Endothelial cell of umbilical vein (primary cell): Measurements from ENCODE around the gene RBMS3. TPM values are rescaled to one million over a fixed set of nuclear protein-coding genes. Genes with fewer than 3 reads are reported as not detected.

Experiments
- BruUV-seq: library from RNA; stranded (reverse); fragments of 400-500 nt; replicated peaks from 2 replicates; lab custom pipeline; 2021; lab: Mats Ljungman, UMichigan
- CTCF ChIA-PET: fragments of 300-600, 350-600 bp; sonication (Branson Sonifier 250); formaldehyde crosslinking; loops from one replicate; lab custom pipeline; 2021; ENCODE audit warnings: antibody characterized with exemption, inconsistent platforms; lab: Charles Lee
- POLR2A ChIA-PET: fragments of 300-600, 350-600 bp; sonication (Branson Sonifier 250); formaldehyde crosslinking; loops from one replicate; lab custom pipeline; 2021; ENCODE audit warnings: antibody characterized with exemption, inconsistent platforms; lab: Charles Lee
- DNase-seq: peaks from one replicate; pipeline ENCODE4 v3.0.0-alpha.2; 2011; ENCODE audit warnings: low read depth, low spot score
- FAIRE-seq: peaks from 2 replicates; lab custom pipeline; 2011; peaks lifted over from hg19 to GRCh38; lab: Jason Lieb, UNC
- H2AFZ ChIP-seq: 2 replicates; pipeline ENCODE4 v1.6.0; 2012; ENCODE audit warnings: low read depth, low read length, control low read depth, inconsistent platforms
- H3K27ac ChIP-seq: 2 replicates; pipeline ENCODE4 v1.5.1; 2011; ENCODE audit warnings: low read depth, mild to moderate bottlenecking, control low read depth, low read length, moderate library complexity; ENCODE audit not compliant: insufficient read depth
- H3K27me3 ChIP-seq, 2 experiments: 2 replicates each; pipeline versions ENCODE4 v1.6.0 to v1.6.1; 2011; ENCODE audit warnings: low read length in 2 of 2, mixed read lengths in 1 of 2; ENCODE audit not compliant: control insufficient read depth in 2 of 2, insufficient read depth in 2 of 2
- H3K36me3 ChIP-seq, 2 experiments: 2 replicates in 1 of 2; 3 replicates in 1 of 2; pipeline ENCODE4 v1.5.1; 2011; ENCODE audit warnings: low read length in 2 of 2, mild to moderate bottlenecking in 1 of 2, moderate library complexity in 1 of 2; ENCODE audit not compliant: control insufficient read depth in 2 of 2, insufficient read depth in 2 of 2; ENCODE audit errors: extremely low read depth in 1 of 2
- H3K4me1 ChIP-seq: 3 replicates; pipeline ENCODE4 v1.5.1; 2011; ENCODE audit warnings: mild to moderate bottlenecking, low read length; ENCODE audit not compliant: control insufficient read depth, insufficient read depth; ENCODE audit errors: extremely low read depth
- H3K4me2 ChIP-seq: 2 replicates; pipeline ENCODE4 v1.6.1; 2011; ENCODE audit warnings: low read length, control low read depth, mixed read lengths; ENCODE audit not compliant: insufficient read depth
- H3K4me3 ChIP-seq, 3 experiments: fragments of 200-600 bp in 1 of 3; sonication (generic), shearing (Covaris generic) in 1 of 3; replicated peaks in 1 of 3; 2 replicates each; pipeline ENCODE4 v1.5.1; 2011 to 2016; ENCODE audit warnings: control low read depth in 3 of 3, low read length in 3 of 3, mild to moderate bottlenecking in 2 of 3, inconsistent platforms in 1 of 3, low read depth in 1 of 3, moderate library complexity in 1 of 3; ENCODE audit not compliant: insufficient read depth in 1 of 3
- H3K79me2 ChIP-seq: 2 replicates; pipeline ENCODE4 v1.6.0; 2012; ENCODE audit warnings: low read length, inconsistent platforms; ENCODE audit not compliant: control insufficient read depth, insufficient read depth
- H3K9ac ChIP-seq: replicated peaks from 2 replicates; pipeline ENCODE3; 2011; ENCODE audit warnings: low read length, control low read depth; ENCODE audit not compliant: insufficient read depth; ENCODE audit errors: extremely low read depth
- H3K9me1 ChIP-seq: replicated peaks from 3 replicates; pipeline ENCODE4 v1.6.0; 2011; ENCODE audit warnings: mild to moderate bottlenecking, low read length; ENCODE audit not compliant: control insufficient read depth, insufficient read depth; ENCODE audit errors: extremely low read depth
- H3K9me3 ChIP-seq: replicated peaks from 2 replicates; pipeline ENCODE4 v1.5.1; 2012; ENCODE audit warnings: low read length, inconsistent platforms; ENCODE audit not compliant: control insufficient read depth, insufficient read depth
- H4K20me1 ChIP-seq: replicated peaks from 2 replicates; pipeline ENCODE3; 2011; ENCODE audit warnings: mild to moderate bottlenecking, low read length; ENCODE audit not compliant: control insufficient read depth, insufficient read depth; ENCODE audit errors: extremely low read depth
- CTCF ChIP-seq, 2 donors: IDR thresholded peaks; 1 replicate in 1 of 2; 2 replicates in 1 of 2; pipeline ENCODE4 v1.5.1; 2011; ENCODE audit warnings: low read length in 2 of 2, mild to moderate bottlenecking in 2 of 2, moderate library complexity in 2 of 2, control low read depth in 1 of 2, inconsistent platforms in 1 of 2, low read depth in 1 of 2; ENCODE audit not compliant: insufficient read depth in 1 of 2; ENCODE audit errors: extremely low read depth in 1 of 2
- EZH2 ChIP-seq: IDR thresholded peaks from 2 replicates; pipeline ENCODE4 v1.6.1; 2012; ENCODE audit warnings: borderline replicate concordance, low read depth, mild to moderate bottlenecking, moderate library complexity, low read length, inconsistent platforms; ENCODE audit not compliant: severe bottlenecking
- FOS ChIP-seq: IDR thresholded peaks from 2 replicates; pipeline ENCODE4 v1.6.1; 2011; ENCODE audit warnings: mild to moderate bottlenecking, low read length, moderate library complexity, borderline replicate concordance; ENCODE audit not compliant: insufficient read depth
- GATA2 ChIP-seq: IDR thresholded peaks from 2 replicates; pipeline ENCODE4 v1.7.0; 2011; ENCODE audit warnings: low read depth, mild to moderate bottlenecking, moderate library complexity, mixed read lengths, low read length; ENCODE audit not compliant: insufficient read length, insufficient read depth
- JUN ChIP-seq: IDR thresholded peaks from 2 replicates; pipeline ENCODE4 v1.6.1; 2011; ENCODE audit warnings: borderline replicate concordance, low read depth; ENCODE audit not compliant: insufficient read length, insufficient read depth
- MAX ChIP-seq: IDR thresholded peaks from 2 replicates; pipeline ENCODE4 v1.6.1; 2011; ENCODE audit not compliant: insufficient read depth, insufficient read length
- MYC ChIP-seq: IDR thresholded peaks from one replicate; pipeline ENCODE4 v1.6.1; 2011; ENCODE audit warnings: mild to moderate bottlenecking, low read depth, low read length
- POLR2A ChIP-seq: IDR thresholded peaks from 2 replicates; pipeline ENCODE4 v1.6.1; 2012; ENCODE audit warnings: low read depth, mild to moderate bottlenecking, control low read depth, low read length
- POLR2AphosphoS5 ChIP-seq: IDR thresholded peaks from 2 replicates; pipeline ENCODE4 v1.6.1; 2012; ENCODE audit warnings: low read depth, mild to moderate bottlenecking, control low read depth, low read length, moderate library complexity; ENCODE audit not compliant: insufficient read depth
- dilution Hi-C: fragments of 300-500 bp; cut with MboI; formaldehyde crosslinking; loops from one replicate; pipeline ENCODE4 v1.15.0; 2019; ENCODE audit warnings: low sequenced_read_pairs; ENCODE audit not compliant: extremely low pct_ligation_motif_present
- intact Hi-C: fragments of 100-400 bp; cut with micrococcal nuclease; formaldehyde crosslinking; loops from one replicate; pipeline ENCODE4 v1.10.0; 2022
- polyA plus RNA-seq, 4 experiments: library from polyadenylated mRNA; depleted of rRNA in 3 of 4; stranded (reverse) in 3 of 4; unstranded in 1 of 4; fragments of >200 nt; gene quantifications; 2 replicates each; pipeline versions ENCODE4 v1.2.1 to v1.2.3, GENCODE V29; 2011 to 2012; ENCODE audit warnings: missing spikeins in 1 of 4
- total RNA-seq: library from RNA; stranded (reverse); gene quantifications from 2 replicates; pipeline ENCODE4 v1.2.3, GENCODE V29; 2021

Gene RBMS3
- total and polyA plus RNA-seq, 2 donors (not counting 3 experiments of a cell fraction or from before 2014, with no cell fraction given): 13.6 to 42.3 TPM

GRCh38 chr3:29454161-29454611 is 173.3 kb downstream of the RBMS3 start:
- Histone ChIP-seq H3K79me2 (no peaks in the 10 kb centered on the region), H3K4me1 (no peaks in the 10 kb centered on the region), H3K27me3 (no peaks in the 10 kb centered on the region), H3K36me3 (no peaks in the 10 kb centered on the region), H3K9me3 (no peaks in the 10 kb centered on the region), H2AFZ (no peak overlapping the region), H4K20me1 (no peaks in the 10 kb centered on the region), H3K4me2 (no peak overlapping the region), H3K9me1 (no peaks in the 10 kb centered on the region), H3K9ac (no peak overlapping the region), H3K27ac (no peak overlapping the region), H3K4me3 (no peak overlapping the region)
- TF ChIP-seq MYC (no peak), JUN (no peak), EZH2 (no peak), GATA2 (no peak), POLR2A (no peak), CTCF (IDR thresholded peaks at IDR 0.05; ENCODE audit: extremely low read depth in 1 of 2, insufficient read depth in 1 of 2, low read depth in 1 of 2, low read length in 2 of 2) (no peak), MAX (no peak), FOS (no peak), POLR2AphosphoS5 (no peak)
- no peak for DNase-seq
- POLR2A ChIA-PET: no interaction called here
- BruUV-seq: no TSS peak
- intact Hi-C loops: no loop called here
- CTCF ChIA-PET: interaction anchor here (1.4 kb wide), 1 partner anchor 537 kb away, joined by 3 read pairs; no protein-coding TSS in a partner anchor
- dilution Hi-C loops: no loop called here
- FAIRE-seq: no peak
